Loucy (cell line): ENCODE data around the gene CTDSPL.

Source experiments
- H2AFZ ChIP-seq: fragments of 200-600 bp; sonication (generic); 2 replicates; pipeline ENCODE4 v1.6.0; 2016; ENCODE audit warnings: antibody characterized with exemption, mild to moderate bottlenecking, low read length, moderate library complexity
- H3F3A ChIP-seq: fragments of 200-600 bp; 2 replicates; pipeline ENCODE4 v1.6.0; 2016; ENCODE audit warnings: antibody characterized with exemption, low read depth, mild to moderate bottlenecking
- H3K27me3 ChIP-seq: fragments of 200-600 bp; sonication (generic); 2 replicates; pipeline ENCODE4 v1.6.1; 2014; ENCODE audit warnings: low read length, mild to moderate bottlenecking; ENCODE audit not compliant: insufficient read depth, poor library complexity, severe bottlenecking
- H3K36me3 ChIP-seq: fragments of 200-600 bp; sonication (generic); 2 replicates; pipeline ENCODE4 v1.6.1; 2016; ENCODE audit warnings: low read length; ENCODE audit not compliant: insufficient read depth
- H3K4me1 ChIP-seq: fragments of 200-600 bp; sonication (generic); 2 replicates; pipeline ENCODE4 v1.5.1; 2014; ENCODE audit warnings: low read length, mild to moderate bottlenecking; ENCODE audit not compliant: insufficient read depth, poor library complexity, severe bottlenecking
- H3K4me2 ChIP-seq: fragments of 200-600 bp; sonication (generic); 2 replicates; pipeline ENCODE4 v1.6.0; 2014; ENCODE audit warnings: antibody characterized with exemption, low read length, low read depth, mild to moderate bottlenecking; ENCODE audit not compliant: poor library complexity, severe bottlenecking
- H3K4me3 ChIP-seq: fragments of 200-600 bp; sonication (generic); 2 replicates; pipeline ENCODE4 v1.5.1; 2014; ENCODE audit warnings: low read length, mild to moderate bottlenecking, mixed read lengths; ENCODE audit not compliant: poor library complexity, severe bottlenecking
- H3K79me2 ChIP-seq: fragments of 200-600 bp; sonication (generic); 2 replicates; pipeline ENCODE4 v1.6.1; 2014; ENCODE audit warnings: low read length; ENCODE audit not compliant: insufficient read depth
- H3K9ac ChIP-seq: fragments of 200-600 bp; sonication (generic); 2 replicates; pipeline ENCODE4 v1.6.0; 2014; ENCODE audit warnings: mild to moderate bottlenecking, low read depth, low read length, moderate library complexity; ENCODE audit not compliant: poor library complexity, severe bottlenecking
- H3K9me2 ChIP-seq: fragments of 200-600 bp; sonication (generic); replicated peaks from 2 replicates; pipeline ENCODE4 v1.6.1; 2016; ENCODE audit warnings: low read depth, low read length, mixed read lengths
- H3K9me3 ChIP-seq: fragments of 200-600 bp; sonication (generic); 2 replicates; pipeline ENCODE4 v1.6.1; 2014; ENCODE audit warnings: mild to moderate bottlenecking, antibody characterized with exemption, low read length, low read depth; ENCODE audit not compliant: insufficient read depth
- H4K20me1 ChIP-seq: fragments of 200-600 bp; sonication (generic); 2 replicates; pipeline ENCODE4 v1.6.0; 2014; ENCODE audit warnings: antibody characterized with exemption, low read length, mild to moderate bottlenecking; ENCODE audit not compliant: insufficient read depth, poor library complexity, severe bottlenecking
- EZH2phosphoT487 ChIP-seq: fragments of 200-600 bp; IDR thresholded peaks from 2 replicates; pipeline ENCODE4 v1.6.1; 2018; ENCODE audit warnings: antibody characterized with exemption, mild to moderate bottlenecking, moderate library complexity, borderline replicate concordance
- TF ChIP-seq, protein P1 (sequence below): fragments of 200-600 bp; sonication (generic); conservative IDR thresholded peaks from 2 replicates; pipeline ENCODE4 v1.5.1; 2014; ENCODE audit warnings: mild to moderate bottlenecking, antibody characterized with exemption, low read length

Gene CTDSPL

DNA sequence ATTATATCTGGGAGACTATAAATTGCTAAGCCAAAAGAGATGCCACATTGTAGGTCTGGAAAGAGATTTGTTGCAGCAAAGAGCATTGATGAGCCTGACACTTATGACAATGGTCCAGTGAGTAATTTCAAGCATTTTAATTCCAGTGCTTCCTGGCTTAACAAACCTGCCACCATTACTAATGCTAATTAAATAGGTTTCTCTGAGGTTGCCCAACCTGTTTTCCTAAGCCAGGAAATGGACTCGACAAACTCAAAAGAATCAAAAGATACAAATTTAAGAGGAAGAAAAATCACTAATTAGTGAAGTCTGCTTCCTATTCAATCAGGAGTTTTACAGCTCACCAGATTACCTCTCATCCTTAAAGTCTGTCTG, 36.7 kb upstream of the CTDSPL start:
- Histone ChIP-seq H3K4me1 (peaks cover 3% of the 10 kb centered on the region), H3K79me2 (no peaks in the 10 kb centered on the region), H3K4me2 (no peak overlapping the region), H4K20me1 (no peaks in the 10 kb centered on the region), H3K4me3 (no peak overlapping the region), H3F3A (no peaks in the 10 kb centered on the region; the same call in 1 of the 2 replicates), H3K9me3 (no peaks in the 10 kb centered on the region), H3K9me2 (no peaks in the 10 kb centered on the region), H3K27me3 (no peaks in the 10 kb centered on the region), H3K36me3 (no peaks in the 10 kb centered on the region), H3K9ac (no peak overlapping the region), H2AFZ (no peak overlapping the region)
- TF ChIP-seq, protein P1, sequence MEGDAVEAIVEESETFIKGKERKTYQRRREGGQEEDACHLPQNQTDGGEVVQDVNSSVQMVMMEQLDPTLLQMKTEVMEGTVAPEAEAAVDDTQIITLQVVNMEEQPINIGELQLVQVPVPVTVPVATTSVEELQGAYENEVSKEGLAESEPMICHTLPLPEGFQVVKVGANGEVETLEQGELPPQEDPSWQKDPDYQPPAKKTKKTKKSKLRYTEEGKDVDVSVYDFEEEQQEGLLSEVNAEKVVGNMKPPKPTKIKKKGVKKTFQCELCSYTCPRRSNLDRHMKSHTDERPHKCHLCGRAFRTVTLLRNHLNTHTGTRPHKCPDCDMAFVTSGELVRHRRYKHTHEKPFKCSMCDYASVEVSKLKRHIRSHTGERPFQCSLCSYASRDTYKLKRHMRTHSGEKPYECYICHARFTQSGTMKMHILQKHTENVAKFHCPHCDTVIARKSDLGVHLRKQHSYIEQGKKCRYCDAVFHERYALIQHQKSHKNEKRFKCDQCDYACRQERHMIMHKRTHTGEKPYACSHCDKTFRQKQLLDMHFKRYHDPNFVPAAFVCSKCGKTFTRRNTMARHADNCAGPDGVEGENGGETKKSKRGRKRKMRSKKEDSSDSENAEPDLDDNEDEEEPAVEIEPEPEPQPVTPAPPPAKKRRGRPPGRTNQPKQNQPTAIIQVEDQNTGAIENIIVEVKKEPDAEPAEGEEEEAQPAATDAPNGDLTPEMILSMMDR = no peak
- no peak for TF ChIP-seq EZH2phosphoT487

DNA sequence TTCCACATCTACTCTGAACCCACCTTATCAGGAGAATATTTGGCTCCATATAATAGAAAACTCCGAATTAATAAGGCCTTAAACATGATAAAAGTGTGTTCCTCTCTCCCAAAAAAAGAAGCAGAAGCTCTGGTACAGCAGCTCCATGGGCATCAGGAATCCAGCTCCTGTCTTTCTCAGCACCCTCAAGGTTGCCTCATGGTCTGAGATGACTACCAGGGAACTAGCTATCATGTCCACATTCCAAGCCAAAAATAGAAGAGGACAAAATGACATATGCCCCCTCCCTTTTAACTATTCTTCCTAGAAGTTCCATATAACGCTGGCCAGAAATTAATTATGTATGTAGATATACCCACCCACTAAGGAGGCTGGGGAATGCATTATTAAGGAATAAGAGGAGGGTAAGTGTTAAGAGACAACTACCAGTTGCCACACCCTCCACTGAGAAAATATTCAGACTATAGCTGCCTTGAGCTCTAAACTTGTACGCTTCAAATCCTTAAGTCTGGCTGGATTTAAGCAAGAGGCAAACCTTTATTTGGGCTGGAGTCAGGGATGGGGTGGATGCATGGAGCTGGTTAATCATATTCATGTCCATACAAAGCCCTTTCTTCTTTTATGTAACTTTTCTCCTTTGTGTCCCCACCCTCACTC, 35.8 kb upstream of the CTDSPL start:
- H3K9me2 ChIP-seq = no peaks in the 10 kb centered on the region
- H3K79me2 ChIP-seq = no peaks in the 10 kb centered on the region
- H2AFZ ChIP-seq = no peak overlapping the region
- H3K9me3 ChIP-seq = no peaks in the 10 kb centered on the region
- peaks cover 3% of the 10 kb centered on the region for H3K4me1 ChIP-seq
- H3K4me3 ChIP-seq = no peak overlapping the region
- no peaks in the 10 kb centered on the region for H3K27me3 ChIP-seq
- no peaks in the 10 kb centered on the region for H3K36me3 ChIP-seq
- no peak overlapping the region for H3K9ac ChIP-seq
- no peak for TF ChIP-seq EZH2phosphoT487
- TF ChIP-seq, protein P1 = no peak
- H4K20me1 ChIP-seq = no peaks in the 10 kb centered on the region
- no peaks in the 10 kb centered on the region; the same call in 1 of the 2 replicates for H3F3A ChIP-seq
- H3K4me2 ChIP-seq = no peak overlapping the region

DNA sequence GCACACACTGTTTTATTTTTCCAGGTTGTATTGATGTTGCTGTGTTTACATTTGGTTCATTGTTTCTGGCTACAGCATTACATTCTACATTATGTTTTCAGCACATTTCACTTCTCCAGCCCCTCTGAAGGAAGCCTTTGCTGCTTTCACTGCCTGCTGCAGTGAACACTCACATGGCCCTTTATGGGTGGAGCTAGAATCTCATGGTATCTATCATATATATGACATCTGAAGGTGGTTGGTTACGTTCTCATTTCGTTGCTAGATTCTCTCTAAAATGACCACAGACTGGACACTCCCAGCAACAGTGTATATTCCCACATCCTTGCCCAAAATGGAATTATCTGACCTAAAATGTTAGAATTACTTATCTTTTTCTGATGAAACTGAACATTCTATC, 35.2 kb upstream of the CTDSPL start:
- Histone ChIP-seq H3K27me3 (no peaks in the 10 kb centered on the region), H4K20me1 (no peaks in the 10 kb centered on the region)
- no peak for TF ChIP-seq EZH2phosphoT487
- TF ChIP-seq, protein P1 = no peak

More for the DNA sequence above, 35.2 kb upstream of the CTDSPL start:
- H3K4me2 ChIP-seq = no peak overlapping the region
- no peak overlapping the region for H3K4me3 ChIP-seq
- H3K4me1 ChIP-seq = peaks cover 3% of the 10 kb centered on the region
- H3K9ac ChIP-seq = no peak overlapping the region
- H2AFZ ChIP-seq = no peak overlapping the region
- no peaks in the 10 kb centered on the region for H3K79me2 ChIP-seq
- H3F3A ChIP-seq = no peaks in the 10 kb centered on the region; the same call in 1 of the 2 replicates
- H3K9me3 ChIP-seq = no peaks in the 10 kb centered on the region
- H3K36me3 ChIP-seq = no peaks in the 10 kb centered on the region
- H3K9me2 ChIP-seq = no peaks in the 10 kb centered on the region
